GM04503 (cell line): ENCODE results near the gene CCDC80.
"Not testable (repeated sequence)": the region's sequence is repeated elsewhere in the genome, so short reads cannot be mapped to it uniquely, and the experiment has no call there.

Source experiments
- DNase-seq: peaks from one replicate; pipeline ENCODE4 v3.0.0-alpha.2; 2012; ENCODE audit warnings: low read depth

The CCDC80 gene

DNA sequence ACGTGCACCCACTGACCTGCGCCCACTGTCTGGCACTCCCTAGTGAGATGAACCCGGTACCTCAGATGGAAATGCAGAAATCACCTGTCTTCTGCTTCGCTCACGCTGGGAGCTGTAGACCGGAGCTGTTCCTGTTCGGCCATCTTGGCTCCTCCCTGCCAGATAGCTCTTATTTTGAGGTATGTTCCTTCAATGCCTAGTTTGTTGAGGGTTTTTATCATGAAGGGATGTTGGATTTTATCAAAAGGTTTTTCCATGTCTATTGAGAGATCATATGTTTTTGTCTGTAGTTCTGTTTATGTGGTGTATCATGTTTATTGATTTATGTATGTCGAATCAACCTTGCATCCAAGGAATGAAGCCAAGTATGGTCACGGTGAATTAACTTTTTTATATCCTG lies 24.1 kb upstream of the CCDC80 start:
- DNase-seq = not testable (repeated sequence)

DNA sequence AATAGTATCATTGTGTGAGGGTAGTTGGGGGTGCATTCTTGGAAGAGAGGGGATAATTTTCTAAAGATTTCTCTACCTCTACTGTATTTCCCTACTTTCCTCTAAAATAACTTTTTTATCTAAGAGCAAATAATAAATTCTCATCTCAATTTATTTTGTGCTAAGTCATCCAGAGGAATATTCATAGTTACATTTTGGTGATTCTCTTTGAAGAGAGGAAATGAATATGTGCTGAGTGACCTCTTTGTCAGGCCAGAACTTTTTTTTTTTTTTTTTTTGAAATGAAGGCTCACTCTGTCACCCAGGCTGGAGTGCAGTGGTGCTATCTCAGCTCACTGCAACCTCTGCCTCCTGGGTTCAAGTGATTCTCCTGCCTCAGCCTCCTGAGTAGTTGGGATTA lies 15.1 kb upstream of the CCDC80 start:
- DNase-seq = no peak

DNA sequence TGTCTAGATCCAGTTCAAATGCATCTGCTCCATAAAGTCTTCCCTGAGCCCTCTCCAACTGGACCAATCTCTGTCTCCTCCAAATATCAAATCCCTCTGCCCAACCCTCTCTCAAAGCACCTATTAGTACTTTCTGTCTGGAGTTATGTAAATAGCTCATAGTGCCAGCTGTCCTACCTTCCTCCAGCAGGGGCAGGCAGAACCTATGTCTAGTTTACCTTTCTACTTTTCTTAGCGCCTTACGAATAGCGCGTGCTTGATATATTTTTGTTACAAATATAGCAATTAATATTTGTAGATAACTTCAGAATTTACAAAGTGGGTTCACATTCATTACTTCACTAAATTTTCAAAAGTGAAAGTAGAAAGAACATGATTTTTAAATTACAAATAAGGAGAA lies 14.0 kb upstream of the CCDC80 start:
- DNase-seq = no peak

GRCh38 chr3:112654492-112654891 lies 13.5 kb upstream of the CCDC80 start:
- DNase-seq = no peak

GRCh38 chr3:112653881-112654300 lies 12.9 kb upstream of the CCDC80 start:
- DNase-seq = peak; percentile 75

- peak; percentile 98 for DNase-seq
Measured at GRCh38 chr3:112653209-112653871, 12.4 kb upstream of the CCDC80 start.

DNA sequence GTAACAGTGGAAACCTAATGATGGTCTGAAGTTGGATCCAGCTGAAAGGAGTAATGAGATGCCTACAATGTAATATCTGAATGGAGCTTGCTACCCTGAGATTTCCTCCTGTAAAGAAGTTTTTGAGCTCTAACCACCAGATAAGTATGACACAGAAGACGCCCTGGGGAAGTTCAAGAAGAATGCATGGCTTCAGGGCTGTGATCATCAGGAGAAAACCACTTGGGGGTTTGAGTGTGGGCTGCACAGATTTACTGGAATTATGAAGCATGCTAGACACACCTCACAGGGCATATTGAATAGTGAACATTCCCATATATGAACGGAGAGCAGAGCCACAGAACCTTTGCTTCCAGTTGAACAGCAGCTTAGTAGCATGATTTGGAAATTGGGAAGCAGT lies 10.6 kb upstream of the CCDC80 start:
- no peak for DNase-seq

GRCh38 chr3:112651071-112651470 lies 10.1 kb upstream of the CCDC80 start:
- DNase-seq = no peak

DNA sequence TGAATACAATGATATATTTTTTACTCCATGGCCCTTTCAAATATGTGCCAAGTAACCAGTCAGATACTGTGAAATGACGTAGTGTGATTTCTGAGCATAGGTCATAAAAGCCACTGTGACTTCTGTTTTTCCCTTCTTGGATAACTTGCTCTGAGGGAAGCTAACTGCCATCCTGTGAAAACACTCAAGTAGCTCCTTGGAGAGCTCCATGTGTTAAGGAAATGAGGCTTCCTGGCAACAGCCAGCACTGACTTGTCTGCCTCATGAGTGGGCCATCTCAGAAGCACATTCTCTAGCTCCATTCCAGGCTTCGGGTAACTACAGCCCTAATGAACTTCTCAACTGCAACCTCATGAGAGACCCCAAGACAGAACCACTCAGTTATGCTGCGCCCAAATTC lies 9.5 kb upstream of the CCDC80 start:
- DNase-seq = no peak

GRCh38 chr3:112649478-112649735 lies 8.5 kb upstream of the CCDC80 start:
- DNase-seq = peak; percentile 98

DNA sequence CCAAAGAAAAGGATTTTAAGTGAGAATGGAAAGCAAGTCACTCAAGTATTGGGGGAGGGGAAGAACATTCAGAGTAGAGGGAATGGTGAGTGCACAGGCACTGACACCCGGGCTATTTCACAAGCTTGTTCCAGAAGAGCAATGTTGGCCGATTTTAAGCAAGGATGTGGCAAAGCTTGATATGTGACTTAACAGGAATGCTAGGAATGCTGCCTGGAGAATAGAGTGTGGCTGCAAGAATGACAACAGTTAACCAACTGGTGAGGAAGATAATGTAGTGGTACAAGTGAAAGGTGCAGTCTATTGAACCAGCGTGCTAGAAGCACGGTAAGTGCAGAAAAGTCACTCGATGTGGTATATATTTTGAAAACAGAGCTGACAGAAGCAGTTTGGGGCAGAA lies 6.2 kb upstream of the CCDC80 start:
- peak; percentile 85 for DNase-seq

GRCh38 chr3:112646623-112647022 lies 5.7 kb upstream of the CCDC80 start:
- no peak for DNase-seq

DNA sequence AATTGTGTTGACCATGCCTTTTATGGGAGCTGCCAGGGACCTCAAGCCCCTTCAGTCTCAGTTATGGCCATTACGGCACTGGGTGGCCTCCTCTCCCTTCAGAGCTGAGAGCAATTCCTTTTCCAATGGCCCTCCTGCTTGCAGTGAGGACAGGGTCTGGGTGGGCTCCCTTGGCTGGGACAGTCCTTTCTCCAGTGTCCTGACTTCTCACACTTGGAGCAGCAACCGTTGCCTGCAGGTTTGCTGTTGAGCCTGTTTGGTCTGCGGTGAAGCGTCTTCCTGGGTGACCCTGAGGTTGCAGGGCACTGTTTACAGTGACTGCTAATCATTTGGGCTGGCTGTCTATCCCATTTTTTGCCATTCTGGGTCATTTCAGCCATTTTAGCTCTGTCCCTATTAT lies 3.5 kb upstream of the CCDC80 start:
- no peak for DNase-seq

DNA sequence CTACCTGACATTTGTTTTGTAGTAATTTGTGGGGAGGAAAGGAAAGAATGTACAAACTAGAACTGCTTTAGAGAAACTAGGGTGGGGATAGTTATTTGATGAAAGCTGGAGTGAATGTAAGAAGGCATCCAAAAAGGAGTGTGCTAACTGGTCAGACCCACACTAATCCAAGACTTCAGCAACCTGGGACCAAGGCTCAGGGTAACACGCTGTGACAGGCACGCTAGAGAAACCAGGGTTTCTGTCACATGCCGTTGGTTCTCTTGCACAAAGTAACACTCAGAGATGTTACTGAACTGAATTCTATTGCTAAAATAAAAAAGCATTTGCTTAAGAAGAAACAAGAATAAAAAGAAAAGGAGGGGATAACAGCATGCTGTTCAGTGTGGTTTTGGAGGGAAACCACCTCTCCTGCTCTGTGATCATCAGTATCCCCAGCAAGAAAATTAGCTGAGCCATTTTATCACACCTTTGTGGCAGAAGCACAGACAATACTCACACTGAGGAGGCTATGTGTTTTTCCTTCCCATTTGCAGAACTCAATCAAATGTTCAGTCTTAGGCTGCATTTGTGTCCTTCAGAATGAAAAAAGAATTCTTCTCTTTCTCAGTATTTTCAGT lies 2.8 kb upstream of the CCDC80 start:
- DNase-seq = no peak

GRCh38 chr3:112642912-112643506 lies 2.1 kb upstream of the CCDC80 start:
- no peak for DNase-seq

DNA sequence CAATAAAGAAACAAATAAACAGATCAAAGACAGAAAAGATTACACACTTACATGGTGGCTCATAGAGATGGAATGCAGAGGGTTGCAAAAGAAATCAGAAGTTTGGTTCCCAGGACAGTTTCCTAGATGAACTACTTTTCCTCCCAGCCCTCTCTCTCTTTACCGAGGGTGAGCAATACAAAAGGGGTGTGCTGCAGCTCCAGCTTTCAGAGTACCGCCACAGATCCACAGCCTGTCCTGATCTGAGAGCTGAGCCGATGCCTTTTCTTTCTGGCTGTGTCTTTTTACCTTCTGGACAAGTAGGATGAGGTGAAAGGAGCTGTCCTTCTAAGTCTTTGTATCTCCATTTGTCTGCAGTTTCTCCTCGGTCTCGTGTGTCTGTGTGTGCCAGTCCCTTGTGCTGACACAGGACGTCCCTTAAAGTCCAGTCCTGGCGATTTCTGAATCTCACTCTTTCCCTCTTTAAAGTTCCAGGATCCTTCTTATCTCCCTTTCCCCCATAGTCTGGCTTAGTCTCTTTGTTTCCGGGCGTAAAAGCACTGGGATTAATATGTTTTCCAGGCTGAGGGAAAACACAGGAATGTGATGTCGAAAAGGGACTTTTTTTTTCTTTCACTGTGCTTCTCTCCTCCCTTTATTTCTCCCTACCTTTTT lies 540 bp downstream of the CCDC80 start:
- DNase-seq = peak; percentile 88

GRCh38 chr3:112639455-112640225 lies 1.3 kb downstream of the CCDC80 start:
- no peak for DNase-seq

DNA sequence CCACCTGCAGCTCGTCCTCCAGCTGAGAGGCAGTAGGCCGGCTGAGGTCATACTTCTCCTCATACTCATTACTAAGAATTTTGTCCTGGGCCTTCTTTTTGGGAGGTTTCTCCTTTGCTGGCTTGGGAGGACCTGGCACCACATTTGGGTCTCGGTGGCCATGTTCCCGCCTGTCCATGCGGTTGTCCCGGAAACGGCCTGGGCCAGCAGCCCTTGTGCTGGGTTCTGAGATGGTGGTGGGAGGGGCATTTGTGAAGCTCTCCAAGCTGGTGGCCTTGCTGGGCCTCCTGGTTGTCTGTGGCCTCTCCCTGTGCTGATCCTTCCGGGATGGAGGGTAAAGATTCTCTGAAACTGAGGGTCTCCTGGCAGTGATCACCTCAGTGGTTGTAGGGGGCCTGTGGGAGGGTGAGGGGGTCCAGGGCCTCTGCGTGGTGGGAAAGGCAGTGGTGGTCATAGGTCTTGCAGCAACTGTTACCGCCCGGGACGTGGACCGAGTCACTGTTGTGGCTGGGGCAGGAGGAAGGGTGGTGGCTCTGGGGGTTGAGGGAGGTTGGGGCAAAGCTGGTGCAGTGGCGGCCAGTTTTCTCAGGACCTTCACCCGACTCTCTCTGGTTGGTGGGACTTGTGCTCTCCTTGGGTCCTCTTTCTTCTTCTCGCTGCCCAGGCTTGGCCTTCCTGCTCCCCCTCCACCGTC lies 2.5 kb downstream of the CCDC80 start:
- no peak for DNase-seq

DNA sequence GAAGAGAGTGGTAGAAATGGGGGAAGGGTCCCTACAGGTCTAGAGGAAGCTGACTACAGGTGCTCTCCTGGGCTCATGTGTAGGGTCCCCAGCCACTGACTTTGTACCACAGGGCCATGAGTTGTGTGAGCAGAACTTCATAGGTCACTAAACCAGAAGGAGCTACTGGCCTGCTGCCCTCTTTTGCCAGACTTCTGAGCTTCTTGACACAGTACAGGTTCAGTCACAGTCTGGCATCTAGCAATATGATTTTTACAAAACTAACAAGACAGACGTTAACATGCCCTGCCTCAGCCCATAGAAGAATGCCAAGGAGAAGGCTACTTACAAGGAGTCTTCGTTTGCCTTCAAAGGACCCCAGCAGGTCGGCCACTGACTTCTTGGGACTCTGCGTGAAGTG lies 3.2 kb downstream of the CCDC80 start:
- no peak for DNase-seq

DNA sequence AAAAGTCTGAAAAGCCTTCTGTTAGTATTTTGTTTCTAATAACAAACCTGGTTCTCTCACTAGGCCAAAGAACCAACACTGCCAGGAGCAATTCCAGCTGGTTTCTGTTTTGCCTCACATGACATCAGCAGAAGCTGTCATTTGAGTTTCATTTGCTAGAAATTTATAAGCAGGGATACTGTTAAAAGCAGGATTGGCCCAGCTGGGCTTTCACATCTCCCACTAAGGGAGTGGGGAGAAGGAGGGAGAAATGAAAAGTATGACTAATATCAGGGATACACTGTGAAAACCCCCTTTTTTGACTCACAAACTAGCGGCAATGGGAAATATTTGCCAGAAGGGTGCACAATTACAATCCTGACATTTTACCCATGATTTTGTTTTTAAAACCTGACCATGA lies 5.3 kb downstream of the CCDC80 start:
- peak; percentile 74 for DNase-seq

DNA sequence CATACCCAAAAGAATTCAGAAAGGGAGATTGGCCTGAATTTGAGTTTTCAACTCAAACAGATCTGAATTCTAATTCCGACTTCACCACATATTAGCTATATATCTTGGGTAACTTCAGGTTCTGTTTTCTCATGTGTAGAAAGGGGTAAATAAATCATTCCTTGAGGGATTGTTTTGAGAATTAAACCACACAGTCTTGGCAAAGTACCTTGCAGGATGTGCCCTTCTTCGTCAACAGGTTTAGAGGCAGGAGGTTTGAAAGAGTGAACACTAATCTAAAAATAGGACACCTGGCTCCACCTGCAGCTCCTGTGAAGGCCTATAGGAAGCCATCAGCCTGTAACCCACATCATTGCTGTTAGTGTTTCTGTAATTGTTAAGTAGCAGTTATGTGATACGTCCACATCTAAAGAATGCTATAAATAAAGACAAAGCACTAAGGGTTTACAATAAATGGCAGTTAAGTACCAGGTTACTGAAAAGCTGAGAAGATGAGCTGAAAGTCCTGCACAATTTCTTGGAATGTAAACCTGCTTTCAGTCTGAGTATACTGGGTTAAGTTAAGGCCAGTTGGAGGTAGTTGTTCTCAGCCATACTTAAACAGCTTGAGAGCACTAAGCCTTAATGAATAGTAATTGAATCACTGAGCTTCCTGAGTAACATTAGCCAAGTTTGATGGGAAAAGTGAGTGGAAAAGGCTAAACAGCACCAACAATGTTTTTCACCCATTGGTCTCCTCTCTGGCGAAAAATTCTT lies 6.0 kb downstream of the CCDC80 start:
- DNase-seq = no peak
